Tibial nerve (tissue), 4 donors: ENCODE results near the gene GOLT1A.

Source experiments
- EP300 ChIP-seq, 2 donors: sonication (generic); formaldehyde crosslinking; IDR thresholded peaks; one replicate each; pipeline ENCODE4 v1.6.1; 2017; ENCODE audit warnings: antibody characterized with exemption in 2 of 2, mild to moderate bottlenecking in 1 of 2
- POLR2A ChIP-seq, 2 donors: fragments of 450-650 bp; IDR thresholded peaks; one replicate each; pipeline ENCODE4 v1.6.1; 2017; ENCODE audit warnings: antibody characterized with exemption in 2 of 2, mild to moderate bottlenecking in 2 of 2, moderate library complexity in 2 of 2
- TF ChIP-seq, protein P1 (sequence below), 5 experiments: fragments of 200-600 bp in 3 of 5; fragments of 450-650 bp in 2 of 5; sonication (generic) in 3 of 5; IDR thresholded peaks; one replicate each; pipeline ENCODE4 v1.5.1; 2016 to 2019; ENCODE audit warnings: antibody characterized with exemption in 5 of 5, mild to moderate bottlenecking in 3 of 5, moderate library complexity in 2 of 5

DNA sequence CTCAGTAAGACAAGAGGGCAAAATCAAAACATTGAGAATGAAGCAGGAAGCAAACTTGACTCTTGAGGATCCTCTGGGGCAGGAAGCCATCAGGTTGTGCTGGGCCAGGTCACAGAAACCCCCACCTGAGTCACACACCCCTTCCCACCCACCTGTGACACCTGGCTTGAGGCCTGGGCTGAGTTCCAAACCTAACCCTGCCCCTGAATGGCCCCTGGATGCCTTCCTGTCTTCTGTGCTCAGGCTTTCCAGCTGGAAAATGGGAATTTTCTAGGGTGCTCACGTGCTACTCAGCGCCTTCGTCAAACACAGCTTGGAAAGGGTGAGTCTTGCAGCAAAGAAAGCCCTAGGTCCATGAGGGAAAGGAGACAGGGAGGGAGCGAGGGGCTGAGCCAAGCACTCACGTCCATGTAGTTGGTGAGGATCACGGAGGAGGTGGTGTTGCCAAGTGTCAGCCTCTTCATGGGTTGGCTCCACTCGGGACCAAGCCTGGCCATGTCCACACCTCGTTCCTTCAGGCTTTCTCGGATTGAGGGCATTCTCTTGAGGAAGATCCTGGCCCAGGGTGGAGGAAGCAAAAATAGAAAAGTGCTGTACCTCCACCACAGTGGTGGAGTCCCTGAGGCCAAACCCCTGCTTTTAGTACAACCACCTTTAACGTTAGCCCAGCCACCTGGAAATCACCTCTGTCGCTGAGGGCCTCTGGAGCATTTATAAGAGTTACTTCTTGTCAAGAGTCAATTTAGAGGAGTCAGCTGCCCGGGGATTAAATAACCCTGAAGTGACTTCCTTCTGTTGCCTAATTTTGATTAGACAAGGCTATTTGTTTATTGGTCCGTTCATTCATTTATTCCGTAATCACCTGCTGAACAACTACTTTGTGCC is 51.9 kb downstream of the GOLT1A start:
- TF ChIP-seq, protein P1, sequence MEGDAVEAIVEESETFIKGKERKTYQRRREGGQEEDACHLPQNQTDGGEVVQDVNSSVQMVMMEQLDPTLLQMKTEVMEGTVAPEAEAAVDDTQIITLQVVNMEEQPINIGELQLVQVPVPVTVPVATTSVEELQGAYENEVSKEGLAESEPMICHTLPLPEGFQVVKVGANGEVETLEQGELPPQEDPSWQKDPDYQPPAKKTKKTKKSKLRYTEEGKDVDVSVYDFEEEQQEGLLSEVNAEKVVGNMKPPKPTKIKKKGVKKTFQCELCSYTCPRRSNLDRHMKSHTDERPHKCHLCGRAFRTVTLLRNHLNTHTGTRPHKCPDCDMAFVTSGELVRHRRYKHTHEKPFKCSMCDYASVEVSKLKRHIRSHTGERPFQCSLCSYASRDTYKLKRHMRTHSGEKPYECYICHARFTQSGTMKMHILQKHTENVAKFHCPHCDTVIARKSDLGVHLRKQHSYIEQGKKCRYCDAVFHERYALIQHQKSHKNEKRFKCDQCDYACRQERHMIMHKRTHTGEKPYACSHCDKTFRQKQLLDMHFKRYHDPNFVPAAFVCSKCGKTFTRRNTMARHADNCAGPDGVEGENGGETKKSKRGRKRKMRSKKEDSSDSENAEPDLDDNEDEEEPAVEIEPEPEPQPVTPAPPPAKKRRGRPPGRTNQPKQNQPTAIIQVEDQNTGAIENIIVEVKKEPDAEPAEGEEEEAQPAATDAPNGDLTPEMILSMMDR (IDR thresholded peaks at IDR 0.05): no peak
- no peak for TF ChIP-seq POLR2A (IDR thresholded peaks at IDR 0.05)
- TF ChIP-seq EP300 (IDR thresholded peaks at IDR 0.05): no peak
